GM23338 (cell line): Measurements from ENCODE around the gene CCDC152. TPM values are rescaled to one million over a fixed set of nuclear protein-coding genes. Genes with fewer than 3 reads are reported as not detected.

ENCODE experiments used
- ATAC-seq: fragments of 200-7000 bp; cut with Tn5 transposase; 3 replicates; pipeline ENCODE4 v1.9.1; 2020
- DNase-seq: peaks from one replicate; pipeline ENCODE4 v3.0.0-alpha.2; 2015; ENCODE audit warnings: low spot score
- H2AFZ ChIP-seq: fragments of 200-600 bp; sonication (generic); 2 replicates; pipeline ENCODE4 v1.8.0; 2016; ENCODE audit warnings: antibody characterized with exemption, mild to moderate bottlenecking, moderate library complexity
- H3F3A ChIP-seq: fragments of 200-600 bp; sonication (generic); replicated peaks from 2 replicates; pipeline ENCODE4 v1.8.0; 2017; ENCODE audit warnings: antibody characterized with exemption, mixed run types, low read depth
- H3K27ac ChIP-seq: fragments of 200-600 bp; sonication (generic); 2 replicates; pipeline ENCODE4 v1.6.1; 2016; ENCODE audit warnings: low read depth
- H3K27me3 ChIP-seq: fragments of 200-600 bp; sonication (generic); 2 replicates; pipeline ENCODE4 v1.8.0; 2016; ENCODE audit warnings: mild to moderate bottlenecking, mixed run types, moderate library complexity; ENCODE audit not compliant: insufficient read depth
- H3K36me3 ChIP-seq: fragments of 200-600 bp; sonication (generic); 2 replicates; pipeline ENCODE4 v1.8.0; 2016; ENCODE audit warnings: mild to moderate bottlenecking; ENCODE audit not compliant: insufficient read depth
- H3K4me1 ChIP-seq: fragments of 200-600 bp; sonication (generic); 2 replicates; pipeline ENCODE4 v1.8.0; 2016; ENCODE audit warnings: mild to moderate bottlenecking, moderate library complexity; ENCODE audit not compliant: insufficient read depth
- H3K4me2 ChIP-seq: fragments of 200-600 bp; sonication (generic); 2 replicates; pipeline ENCODE4 v1.7.1; 2017; ENCODE audit warnings: mixed run types
- H3K4me3 ChIP-seq: fragments of 200-600 bp; sonication (generic); 2 replicates; pipeline ENCODE4 v1.6.1; 2016; ENCODE audit warnings: mixed run types
- H3K79me2 ChIP-seq: fragments of 200-600 bp; sonication (generic); replicated peaks from 2 replicates; pipeline ENCODE4 v1.8.0; 2017; ENCODE audit warnings: mild to moderate bottlenecking; ENCODE audit not compliant: insufficient read depth
- H3K9me2 ChIP-seq: fragments of 200-600 bp; sonication (generic); 2 replicates; pipeline ENCODE4 v1.8.0; 2017; ENCODE audit not compliant: insufficient read depth
- H4K20me1 ChIP-seq: fragments of 200-600 bp; sonication (generic); replicated peaks from 2 replicates; pipeline ENCODE4 v1.8.0; 2017; ENCODE audit warnings: mild to moderate bottlenecking; ENCODE audit not compliant: insufficient read depth
- H3K27ac Mint-ChIP-seq: 2 replicates; pipeline ENCODE4 v1.8.0; 2020; ENCODE audit warnings: inconsistent platforms, mild to moderate bottlenecking, moderate library complexity, mixed read lengths
- H3K27me3 Mint-ChIP-seq: 3 replicates; pipeline ENCODE4 v1.8.0; 2022; ENCODE audit warnings: low read depth, mild to moderate bottlenecking, moderate library complexity, mixed read lengths, inconsistent platforms; ENCODE audit not compliant: insufficient read depth, poor library complexity
- H3K36me3 Mint-ChIP-seq: 3 replicates; pipeline ENCODE4 v1.8.0; 2021; ENCODE audit warnings: low read depth, mild to moderate bottlenecking, inconsistent platforms, moderate library complexity, mixed read lengths
- H3K4me1 Mint-ChIP-seq: 3 replicates; pipeline ENCODE4 v1.8.0; 2020; ENCODE audit warnings: mild to moderate bottlenecking, inconsistent platforms, mixed read lengths
- H3K4me3 Mint-ChIP-seq: 3 replicates; pipeline ENCODE4 v1.8.0; 2021; ENCODE audit warnings: moderate library complexity, mild to moderate bottlenecking, inconsistent platforms, mixed read lengths
- H3K9me3 Mint-ChIP-seq: 3 replicates; pipeline ENCODE4 v1.8.0; 2020; ENCODE audit warnings: moderate library complexity, mild to moderate bottlenecking, inconsistent platforms, mixed read lengths
- CREB1 ChIP-seq: fragments of 250-450 bp; sonication (Bioruptor Pico); IDR thresholded peaks from 2 replicates; pipeline ENCODE4 v1.5.0; 2020; ENCODE audit warnings: low read depth, mild to moderate bottlenecking, moderate library complexity
- EZH2phosphoT487 ChIP-seq: fragments of 200-600 bp; sonication (generic); IDR thresholded peaks from one replicate; pipeline ENCODE4 v1.8.1; 2018; ENCODE audit warnings: antibody characterized with exemption; ENCODE audit not compliant: unreplicated experiment
- JUNB ChIP-seq: IDR thresholded peaks from one replicate; pipeline ENCODE4 v1.6.1; 2016; ENCODE audit warnings: antibody characterized with exemption; ENCODE audit not compliant: unreplicated experiment
- NANOG ChIP-seq: IDR thresholded peaks from 2 replicates; pipeline ENCODE4 v1.6.1; 2016; ENCODE audit warnings: antibody characterized with exemption, borderline replicate concordance
- POLR2AphosphoS5 ChIP-seq: IDR thresholded peaks from 2 replicates; pipeline ENCODE4 v1.6.1; 2016; ENCODE audit warnings: antibody characterized with exemption, low read depth
- STAT1 ChIP-seq: IDR thresholded peaks from one replicate; pipeline ENCODE4 v1.6.1; 2016; ENCODE audit warnings: antibody characterized with exemption; ENCODE audit not compliant: unreplicated experiment
- ZNF114 ChIP-seq: fragments of 250-450 bp; sonication (Bioruptor Pico); IDR thresholded peaks from 2 replicates; pipeline ENCODE4 v1.5.0; 2020; ENCODE audit warnings: mild to moderate bottlenecking, moderate library complexity
- ZNF331 ChIP-seq: fragments of 250-450 bp; sonication (Bioruptor Pico); IDR thresholded peaks from 2 replicates; pipeline ENCODE4 v1.5.0; 2020; ENCODE audit warnings: low read depth, mild to moderate bottlenecking, moderate library complexity
- polyA plus RNA-seq: library from polyadenylated mRNA; unstranded; fragments of >200 nt; fragmentation: Nextera tagmentation; extraction: Ambion mirVana; gene quantifications from 2 replicates; pipeline ENCODE4 v1.2.1, GENCODE V29; 2016
- total RNA-seq: library from RNA; depleted of rRNA; stranded (reverse); fragments of >200 nt; shearing (Covaris generic); gene quantifications from 2 replicates; pipeline ENCODE4 v1.2.3, GENCODE V29; 2014
- TF ChIP-seq, protein P1 (sequence below): IDR thresholded peaks from 2 replicates; pipeline ENCODE4 v1.6.1; 2016; ENCODE audit warnings: antibody characterized with exemption
- TF ChIP-seq, protein P2 (sequence below), 2 experiments: fragments of 200-600 bp in 1 of 2; sonication (generic) in 1 of 2; conservative IDR thresholded peaks; 2 replicates each; pipeline versions ENCODE4 v1.5.1 to v1.6.1; 2016 to 2017; ENCODE audit warnings: antibody characterized with exemption in 2 of 2, low read depth in 2 of 2, mild to moderate bottlenecking in 2 of 2, moderate library complexity in 1 of 2
- TF ChIP-seq, protein P3 (sequence below): fragments of 250-450 bp; sonication (Bioruptor Pico); IDR thresholded peaks from 2 replicates; pipeline ENCODE4 v1.5.0; 2020; ENCODE audit warnings: mild to moderate bottlenecking, moderate library complexity
- TF ChIP-seq, protein P4 (sequence below): IDR thresholded peaks from one replicate; pipeline ENCODE4 v1.6.1; 2018; ENCODE audit warnings: antibody characterized with exemption; ENCODE audit not compliant: unreplicated experiment

The CCDC152 gene
- total and polyA plus RNA-seq, 2 experiments from 2014 or later: 16.2 to 75.9 TPM

DNA sequence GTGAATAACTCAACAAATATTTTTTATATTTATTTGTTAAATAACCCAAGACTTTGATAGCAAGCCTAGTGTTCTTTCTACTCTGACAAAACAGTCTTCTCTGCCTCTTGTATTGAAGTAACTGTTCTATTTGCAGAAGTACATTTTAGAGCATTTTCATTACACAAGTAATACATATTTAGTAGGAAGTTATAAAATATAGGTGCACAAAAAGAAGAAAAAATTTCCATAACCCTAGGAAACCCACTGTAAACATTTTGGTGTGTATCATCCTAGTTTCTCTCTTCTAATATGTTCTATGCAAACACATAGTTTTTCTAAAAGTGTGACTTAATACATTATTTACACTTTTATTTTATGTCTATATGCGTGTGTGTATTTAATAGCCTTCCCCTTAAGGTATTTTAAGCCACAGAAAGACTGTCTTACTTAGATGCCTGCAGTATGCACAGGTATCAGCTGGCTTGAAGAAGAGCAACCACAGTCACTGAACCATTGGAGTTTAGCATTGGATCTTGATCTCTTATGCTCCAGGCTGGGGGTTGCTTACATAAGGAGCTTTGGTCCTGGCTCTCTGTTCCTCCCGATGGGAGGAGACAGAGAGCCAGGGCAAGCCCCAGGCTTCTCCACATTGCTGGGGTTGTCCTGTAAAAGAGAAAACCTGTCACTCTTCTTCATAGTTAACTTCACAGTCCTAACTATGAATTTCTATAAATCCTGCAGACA lies 51.3 kb downstream of the CCDC152 start:
- Mint-ChIP-seq H3K9me3 (no peaks in the 10 kb centered on the region), H3K27ac (no peak overlapping the region), H3K36me3 (peaks cover 2% of the 10 kb centered on the region; the same call in 1 of the 3 replicates), H3K4me3 (no peak overlapping the region), H3K4me1 (peaks cover 22% of the 10 kb centered on the region; the same call in 2 of the 3 replicates), H3K27me3 (no peaks in the 10 kb centered on the region)
- no peaks in the 10 kb centered on the region for H3F3A ChIP-seq
- TF ChIP-seq ZNF114 (CRISPR knock-in tag) (no peak), NANOG (no peak), JUNB (no peak), CREB1 (CRISPR knock-in tag) (no peak), ZNF331 (CRISPR knock-in tag) (no peak), POLR2AphosphoS5 (no peak), STAT1 (no peak), EZH2phosphoT487 (no peak)
- TF ChIP-seq, protein P1, sequence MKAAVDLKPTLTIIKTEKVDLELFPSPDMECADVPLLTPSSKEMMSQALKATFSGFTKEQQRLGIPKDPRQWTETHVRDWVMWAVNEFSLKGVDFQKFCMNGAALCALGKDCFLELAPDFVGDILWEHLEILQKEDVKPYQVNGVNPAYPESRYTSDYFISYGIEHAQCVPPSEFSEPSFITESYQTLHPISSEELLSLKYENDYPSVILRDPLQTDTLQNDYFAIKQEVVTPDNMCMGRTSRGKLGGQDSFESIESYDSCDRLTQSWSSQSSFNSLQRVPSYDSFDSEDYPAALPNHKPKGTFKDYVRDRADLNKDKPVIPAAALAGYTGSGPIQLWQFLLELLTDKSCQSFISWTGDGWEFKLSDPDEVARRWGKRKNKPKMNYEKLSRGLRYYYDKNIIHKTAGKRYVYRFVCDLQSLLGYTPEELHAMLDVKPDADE: no peak
- TF ChIP-seq, protein P2, sequence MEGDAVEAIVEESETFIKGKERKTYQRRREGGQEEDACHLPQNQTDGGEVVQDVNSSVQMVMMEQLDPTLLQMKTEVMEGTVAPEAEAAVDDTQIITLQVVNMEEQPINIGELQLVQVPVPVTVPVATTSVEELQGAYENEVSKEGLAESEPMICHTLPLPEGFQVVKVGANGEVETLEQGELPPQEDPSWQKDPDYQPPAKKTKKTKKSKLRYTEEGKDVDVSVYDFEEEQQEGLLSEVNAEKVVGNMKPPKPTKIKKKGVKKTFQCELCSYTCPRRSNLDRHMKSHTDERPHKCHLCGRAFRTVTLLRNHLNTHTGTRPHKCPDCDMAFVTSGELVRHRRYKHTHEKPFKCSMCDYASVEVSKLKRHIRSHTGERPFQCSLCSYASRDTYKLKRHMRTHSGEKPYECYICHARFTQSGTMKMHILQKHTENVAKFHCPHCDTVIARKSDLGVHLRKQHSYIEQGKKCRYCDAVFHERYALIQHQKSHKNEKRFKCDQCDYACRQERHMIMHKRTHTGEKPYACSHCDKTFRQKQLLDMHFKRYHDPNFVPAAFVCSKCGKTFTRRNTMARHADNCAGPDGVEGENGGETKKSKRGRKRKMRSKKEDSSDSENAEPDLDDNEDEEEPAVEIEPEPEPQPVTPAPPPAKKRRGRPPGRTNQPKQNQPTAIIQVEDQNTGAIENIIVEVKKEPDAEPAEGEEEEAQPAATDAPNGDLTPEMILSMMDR (conservative IDR thresholded peaks at IDR 0.05; ENCODE audit: low read depth in 2 of 2): no peak
- TF ChIP-seq, protein P3, sequence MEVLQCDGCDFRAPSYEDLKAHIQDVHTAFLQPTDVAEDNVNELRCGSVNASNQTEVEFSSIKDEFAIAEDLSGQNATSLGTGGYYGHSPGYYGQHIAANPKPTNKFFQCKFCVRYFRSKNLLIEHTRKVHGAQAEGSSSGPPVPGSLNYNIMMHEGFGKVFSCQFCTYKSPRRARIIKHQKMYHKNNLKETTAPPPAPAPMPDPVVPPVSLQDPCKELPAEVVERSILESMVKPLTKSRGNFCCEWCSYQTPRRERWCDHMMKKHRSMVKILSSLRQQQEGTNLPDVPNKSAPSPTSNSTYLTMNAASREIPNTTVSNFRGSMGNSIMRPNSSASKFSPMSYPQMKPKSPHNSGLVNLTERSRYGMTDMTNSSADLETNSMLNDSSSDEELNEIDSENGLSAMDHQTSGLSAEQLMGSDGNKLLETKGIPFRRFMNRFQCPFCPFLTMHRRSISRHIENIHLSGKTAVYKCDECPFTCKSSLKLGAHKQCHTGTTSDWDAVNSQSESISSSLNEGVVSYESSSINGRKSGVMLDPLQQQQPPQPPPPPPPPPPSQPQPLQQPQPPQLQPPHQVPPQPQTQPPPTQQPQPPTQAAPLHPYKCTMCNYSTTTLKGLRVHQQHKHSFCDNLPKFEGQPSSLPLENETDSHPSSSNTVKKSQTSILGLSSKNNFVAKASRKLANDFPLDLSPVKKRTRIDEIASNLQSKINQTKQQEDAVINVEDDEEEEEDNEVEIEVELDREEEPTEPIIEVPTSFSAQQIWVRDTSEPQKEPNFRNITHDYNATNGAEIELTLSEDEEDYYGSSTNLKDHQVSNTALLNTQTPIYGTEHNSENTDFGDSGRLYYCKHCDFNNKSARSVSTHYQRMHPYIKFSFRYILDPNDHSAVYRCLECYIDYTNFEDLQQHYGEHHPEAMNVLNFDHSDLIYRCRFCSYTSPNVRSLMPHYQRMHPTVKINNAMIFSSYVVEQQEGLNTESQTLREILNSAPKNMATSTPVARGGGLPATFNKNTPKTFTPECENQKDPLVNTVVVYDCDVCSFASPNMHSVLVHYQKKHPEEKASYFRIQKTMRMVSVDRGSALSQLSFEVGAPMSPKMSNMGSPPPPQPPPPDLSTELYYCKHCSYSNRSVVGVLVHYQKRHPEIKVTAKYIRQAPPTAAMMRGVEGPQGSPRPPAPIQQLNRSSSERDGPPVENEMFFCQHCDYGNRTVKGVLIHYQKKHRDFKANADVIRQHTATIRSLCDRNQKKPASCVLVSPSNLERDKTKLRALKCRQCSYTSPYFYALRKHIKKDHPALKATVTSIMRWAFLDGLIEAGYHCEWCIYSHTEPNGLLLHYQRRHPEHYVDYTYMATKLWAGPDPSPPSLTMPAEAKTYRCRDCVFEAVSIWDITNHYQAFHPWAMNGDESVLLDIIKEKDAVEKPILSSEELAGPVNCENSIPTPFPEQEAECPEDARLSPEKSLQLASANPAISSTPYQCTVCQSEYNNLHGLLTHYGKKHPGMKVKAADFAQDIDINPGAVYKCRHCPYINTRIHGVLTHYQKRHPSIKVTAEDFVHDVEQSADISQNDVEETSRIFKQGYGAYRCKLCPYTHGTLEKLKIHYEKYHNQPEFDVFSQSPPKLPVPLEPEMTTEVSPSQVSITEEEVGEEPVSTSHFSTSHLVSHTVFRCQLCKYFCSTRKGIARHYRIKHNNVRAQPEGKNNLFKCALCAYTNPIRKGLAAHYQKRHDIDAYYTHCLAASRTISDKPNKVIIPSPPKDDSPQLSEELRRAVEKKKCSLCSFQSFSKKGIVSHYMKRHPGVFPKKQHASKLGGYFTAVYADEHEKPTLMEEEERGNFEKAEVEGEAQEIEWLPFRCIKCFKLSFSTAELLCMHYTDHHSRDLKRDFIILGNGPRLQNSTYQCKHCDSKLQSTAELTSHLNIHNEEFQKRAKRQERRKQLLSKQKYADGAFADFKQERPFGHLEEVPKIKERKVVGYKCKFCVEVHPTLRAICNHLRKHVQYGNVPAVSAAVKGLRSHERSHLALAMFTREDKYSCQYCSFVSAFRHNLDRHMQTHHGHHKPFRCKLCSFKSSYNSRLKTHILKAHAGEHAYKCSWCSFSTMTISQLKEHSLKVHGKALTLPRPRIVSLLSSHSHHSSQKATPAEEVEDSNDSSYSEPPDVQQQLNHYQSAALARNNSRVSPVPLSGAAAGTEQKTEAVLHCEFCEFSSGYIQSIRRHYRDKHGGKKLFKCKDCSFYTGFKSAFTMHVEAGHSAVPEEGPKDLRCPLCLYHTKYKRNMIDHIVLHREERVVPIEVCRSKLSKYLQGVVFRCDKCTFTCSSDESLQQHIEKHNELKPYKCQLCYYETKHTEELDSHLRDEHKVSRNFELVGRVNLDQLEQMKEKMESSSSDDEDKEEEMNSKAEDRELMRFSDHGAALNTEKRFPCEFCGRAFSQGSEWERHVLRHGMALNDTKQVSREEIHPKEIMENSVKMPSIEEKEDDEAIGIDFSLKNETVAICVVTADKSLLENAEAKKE (CRISPR knock-in tag): no peak
- TF ChIP-seq, protein P4, sequence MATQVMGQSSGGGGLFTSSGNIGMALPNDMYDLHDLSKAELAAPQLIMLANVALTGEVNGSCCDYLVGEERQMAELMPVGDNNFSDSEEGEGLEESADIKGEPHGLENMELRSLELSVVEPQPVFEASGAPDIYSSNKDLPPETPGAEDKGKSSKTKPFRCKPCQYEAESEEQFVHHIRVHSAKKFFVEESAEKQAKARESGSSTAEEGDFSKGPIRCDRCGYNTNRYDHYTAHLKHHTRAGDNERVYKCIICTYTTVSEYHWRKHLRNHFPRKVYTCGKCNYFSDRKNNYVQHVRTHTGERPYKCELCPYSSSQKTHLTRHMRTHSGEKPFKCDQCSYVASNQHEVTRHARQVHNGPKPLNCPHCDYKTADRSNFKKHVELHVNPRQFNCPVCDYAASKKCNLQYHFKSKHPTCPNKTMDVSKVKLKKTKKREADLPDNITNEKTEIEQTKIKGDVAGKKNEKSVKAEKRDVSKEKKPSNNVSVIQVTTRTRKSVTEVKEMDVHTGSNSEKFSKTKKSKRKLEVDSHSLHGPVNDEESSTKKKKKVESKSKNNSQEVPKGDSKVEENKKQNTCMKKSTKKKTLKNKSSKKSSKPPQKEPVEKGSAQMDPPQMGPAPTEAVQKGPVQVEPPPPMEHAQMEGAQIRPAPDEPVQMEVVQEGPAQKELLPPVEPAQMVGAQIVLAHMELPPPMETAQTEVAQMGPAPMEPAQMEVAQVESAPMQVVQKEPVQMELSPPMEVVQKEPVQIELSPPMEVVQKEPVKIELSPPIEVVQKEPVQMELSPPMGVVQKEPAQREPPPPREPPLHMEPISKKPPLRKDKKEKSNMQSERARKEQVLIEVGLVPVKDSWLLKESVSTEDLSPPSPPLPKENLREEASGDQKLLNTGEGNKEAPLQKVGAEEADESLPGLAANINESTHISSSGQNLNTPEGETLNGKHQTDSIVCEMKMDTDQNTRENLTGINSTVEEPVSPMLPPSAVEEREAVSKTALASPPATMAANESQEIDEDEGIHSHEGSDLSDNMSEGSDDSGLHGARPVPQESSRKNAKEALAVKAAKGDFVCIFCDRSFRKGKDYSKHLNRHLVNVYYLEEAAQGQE: no peak
- H3K36me3 ChIP-seq: peaks cover 5% of the 10 kb centered on the region
- peaks cover 19% of the 10 kb centered on the region for H3K4me1 ChIP-seq
- H3K79me2 ChIP-seq: no peaks in the 10 kb centered on the region
- ATAC-seq (no peak), DNase-seq (peak; percentile 15)
- H3K4me3 ChIP-seq: no peak overlapping the region
- no peak overlapping the region for H2AFZ ChIP-seq
- H3K27me3 ChIP-seq: no peaks in the 10 kb centered on the region
- H3K27ac ChIP-seq: no peak overlapping the region
- H4K20me1 ChIP-seq: no peaks in the 10 kb centered on the region
- no peaks in the 10 kb centered on the region for H3K9me2 ChIP-seq
- no peak overlapping the region for H3K4me2 ChIP-seq
